Keratinocyte (primary cell): ENCODE data around the gene EBF3. TPM values are rescaled to one million over a fixed set of nuclear protein-coding genes. Genes with fewer than 3 reads are reported as not detected.

Experiments
- DNase-seq: peaks from one replicate; pipeline ENCODE4 v3.0.0-alpha.2; 2011; ENCODE audit warnings: low read depth, missing footprints, low spot score
- FAIRE-seq: peaks from 2 replicates; lab custom pipeline; 2011; peaks lifted over from hg19 to GRCh38; lab: Jason Lieb, UNC
- H2AFZ ChIP-seq: 2 replicates; pipeline ENCODE4 v1.6.0; 2012; ENCODE audit warnings: low read length, control low read depth, inconsistent platforms; ENCODE audit not compliant: control insufficient read depth
- H3K27ac ChIP-seq: 2 replicates; pipeline ENCODE4 v1.5.1; 2011; ENCODE audit warnings: low read length; ENCODE audit not compliant: control insufficient read depth, insufficient read depth
- H3K27me3 ChIP-seq: 3 replicates; pipeline ENCODE4 v1.6.0; 2011; ENCODE audit warnings: low read length; ENCODE audit not compliant: control insufficient read depth, insufficient read depth; ENCODE audit errors: extremely low read depth
- H3K36me3 ChIP-seq, 2 experiments: 2 replicates in 1 of 2; 3 replicates in 1 of 2; pipeline ENCODE4 v1.5.1; 2011; ENCODE audit warnings: low read length in 2 of 2, mild to moderate bottlenecking in 1 of 2; ENCODE audit not compliant: control insufficient read depth in 2 of 2, insufficient read depth in 2 of 2; ENCODE audit errors: extremely low read depth in 1 of 2
- H3K4me1 ChIP-seq: 3 replicates; pipeline ENCODE4 v1.5.1; 2011; ENCODE audit warnings: low read length; ENCODE audit not compliant: control insufficient read depth, insufficient read depth; ENCODE audit errors: extremely low read depth
- H3K4me2 ChIP-seq: 3 replicates; pipeline ENCODE4 v1.6.0; 2011; ENCODE audit warnings: low read depth, low read length; ENCODE audit not compliant: control insufficient read depth, insufficient read depth; ENCODE audit errors: extremely low read depth
- H3K4me3 ChIP-seq, 3 experiments: fragments of 200-600 bp in 1 of 3; sonication (generic) in 1 of 3; 2 replicates in 2 of 3; 3 replicates in 1 of 3; pipeline ENCODE4 v1.5.1; 2011 to 2016; ENCODE audit warnings: low read length in 3 of 3, mild to moderate bottlenecking in 3 of 3, control low read depth in 2 of 3, inconsistent platforms in 1 of 3, low read depth in 1 of 3, mixed read lengths in 1 of 3, mixed run types in 1 of 3, moderate library complexity in 1 of 3; ENCODE audit not compliant: control insufficient read depth in 2 of 3, insufficient read depth in 2 of 3; ENCODE audit errors: extremely low read depth in 1 of 3
- H3K79me2 ChIP-seq: 2 replicates; pipeline ENCODE4 v1.6.0; 2012; ENCODE audit warnings: low read length; ENCODE audit not compliant: control insufficient read depth, insufficient read depth
- H3K9ac ChIP-seq: 3 replicates; pipeline ENCODE4 v1.6.0; 2011; ENCODE audit warnings: low read length; ENCODE audit not compliant: control insufficient read depth, insufficient read depth; ENCODE audit errors: extremely low read depth
- H3K9me1 ChIP-seq: 3 replicates; pipeline ENCODE4 v1.6.0; 2011; ENCODE audit warnings: low read length; ENCODE audit not compliant: control insufficient read depth, insufficient read depth; ENCODE audit errors: extremely low read depth
- H3K9me3 ChIP-seq: 2 replicates; pipeline ENCODE4 v1.5.1; 2012; ENCODE audit warnings: low read depth, low read length; ENCODE audit not compliant: control insufficient read depth
- H4K20me1 ChIP-seq: 3 replicates; pipeline ENCODE4 v1.6.0; 2011; ENCODE audit warnings: low read length; ENCODE audit not compliant: control insufficient read depth, insufficient read depth; ENCODE audit errors: extremely low read depth
- CTCF ChIP-seq, 3 experiments: IDR thresholded peaks in 1 of 3; conservative IDR thresholded peaks in 1 of 3; optimal IDR thresholded peaks in 1 of 3; 2 replicates in 2 of 3; 3 replicates in 1 of 3; pipeline versions ENCODE3 to v1.5.1; 2011; ENCODE audit warnings: low read length in 3 of 3, mild to moderate bottlenecking in 3 of 3, moderate library complexity in 2 of 3, control low read depth in 1 of 3, inconsistent platforms in 1 of 3; ENCODE audit not compliant: insufficient read depth in 2 of 3; ENCODE audit errors: extremely low read depth in 1 of 3
- EZH2 ChIP-seq: IDR thresholded peaks from one replicate; pipeline ENCODE4 v1.6.1; 2012; ENCODE audit warnings: inconsistent platforms, mild to moderate bottlenecking, low read length, moderate library complexity
- dilution Hi-C: fragments of 300-500 bp; cut with MboI; formaldehyde crosslinking; loops from one replicate; pipeline ENCODE4 v1.7.0; 2020; ENCODE audit warnings: low sequenced_read_pairs; ENCODE audit not compliant: extremely low pct_ligation_motif_present
- polyA plus RNA-seq, 5 experiments: library from polyadenylated mRNA; depleted of rRNA in 3 of 5; stranded (reverse) in 3 of 5; stranded (forward) in 1 of 5; unstranded in 1 of 5; fragments of >200 nt; gene quantifications; 1 replicate in 1 of 5; 2 replicates in 3 of 5; 3 replicates in 1 of 5; pipeline versions ENCODE4 v1.2.1 to v1.2.3, GENCODE V29; 2011 to 2012; ENCODE audit warnings: missing spikeins in 2 of 5, low read depth in 1 of 5, low replicate concordance in 1 of 5

EBF3 gene
- polyA plus RNA-seq, 1 donor (not counting 4 experiments of a cell fraction or from before 2014, with no cell fraction given): not detected

- TF ChIP-seq EZH2 (no peak), CTCF (optimal IDR thresholded peaks at IDR 0.05 in 1 of 3, IDR thresholded peaks at IDR 0.05 in 1 of 3, conservative IDR thresholded peaks at IDR 0.05 in 1 of 3; ENCODE audit: extremely low read depth in 1 of 3, insufficient read depth in 2 of 3, low read length in 3 of 3) (no peak)
- DNase-seq: no peak
Measured at GRCh38 chr10:129932182-129932581, 31.9 kb downstream of the EBF3 start.

DNA sequence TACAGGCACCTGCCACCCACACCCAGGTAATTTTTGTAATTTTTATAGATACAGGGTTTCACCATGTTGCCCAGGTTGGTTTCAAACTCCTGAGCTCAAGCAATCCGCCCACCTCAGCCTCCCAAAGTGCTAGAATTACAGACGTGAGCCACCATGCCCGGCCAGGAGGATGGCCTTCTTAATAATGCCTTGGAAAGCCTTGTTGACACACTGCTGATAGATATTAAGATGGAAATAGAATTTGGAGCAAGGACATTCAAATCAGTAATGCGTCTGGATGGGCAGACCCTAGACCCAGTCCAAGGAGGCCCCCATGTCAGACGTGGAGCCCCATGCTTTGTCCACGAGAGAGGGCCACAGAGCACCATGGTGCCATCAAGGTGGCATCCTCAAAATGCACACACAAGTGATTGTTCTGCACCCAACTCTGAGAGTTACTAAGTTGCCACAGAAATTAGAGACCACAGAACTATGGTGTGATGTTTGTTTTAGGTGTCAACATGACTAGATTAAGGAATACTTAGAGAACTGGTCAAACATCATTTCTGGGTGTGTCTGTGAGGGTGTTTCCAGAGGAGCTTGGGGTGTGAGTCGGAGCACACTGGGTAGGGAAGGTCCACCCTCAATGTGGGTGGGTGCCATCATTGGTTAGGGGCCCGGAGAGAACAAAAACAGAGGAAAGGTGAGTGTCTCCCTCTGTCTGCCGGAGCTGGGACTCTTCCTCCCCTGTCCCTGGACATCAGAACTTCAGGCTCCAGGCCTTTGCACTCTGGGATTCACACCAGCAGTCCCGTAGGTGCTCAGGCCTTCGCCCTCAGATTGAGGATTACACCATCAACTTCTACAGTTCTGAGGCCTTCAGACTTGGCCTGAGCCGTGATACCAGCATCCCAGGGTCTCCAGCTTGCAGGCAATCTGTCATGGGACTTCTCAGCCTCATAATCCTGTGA lies 34.5 kb downstream of the EBF3 start:
- dilution Hi-C loops: no loop called here
- FAIRE-seq (no peak), DNase-seq (no peak)
- Histone ChIP-seq H3K9me1 (no peaks in the 10 kb centered on the region), H3K36me3 (no peaks in the 10 kb centered on the region), H3K9me3 (no peaks in the 10 kb centered on the region), H3K27me3 (no peaks in the 10 kb centered on the region), H3K4me3 (no peak overlapping the region), H3K4me1 (no peaks in the 10 kb centered on the region), H4K20me1 (no peaks in the 10 kb centered on the region), H3K4me2 (no peak overlapping the region), H3K27ac (no peak overlapping the region), H3K79me2 (no peaks in the 10 kb centered on the region), H2AFZ (no peak overlapping the region), H3K9ac (no peak overlapping the region)
- peak in 1 of 3 experiments; percentile 1 for TF ChIP-seq CTCF (optimal IDR thresholded peaks at IDR 0.05 in 1 of 3, IDR thresholded peaks at IDR 0.05 in 1 of 3, conservative IDR thresholded peaks at IDR 0.05 in 1 of 3; ENCODE audit: extremely low read depth in 1 of 3, insufficient read depth in 2 of 3, low read length in 3 of 3)
- no peak for TF ChIP-seq EZH2

More at GRCh38 chr10:129932182-129932581, 31.9 kb downstream of the EBF3 start:
- no peaks in the 10 kb centered on the region for H3K36me3 ChIP-seq
- no peak overlapping the region for H3K4me3 ChIP-seq
- no peak for FAIRE-seq
- H3K27ac ChIP-seq: no peak overlapping the region
- H2AFZ ChIP-seq: no peak overlapping the region
- no peaks in the 10 kb centered on the region for H3K9me1 ChIP-seq
- no peak overlapping the region for H3K4me2 ChIP-seq
- no peaks in the 10 kb centered on the region for H3K4me1 ChIP-seq
- H3K27me3 ChIP-seq: no peaks in the 10 kb centered on the region
- H4K20me1 ChIP-seq: no peaks in the 10 kb centered on the region
- dilution Hi-C loops: no loop called here
- H3K9me3 ChIP-seq: peaks cover 2% of the 10 kb centered on the region
- no peak overlapping the region for H3K9ac ChIP-seq
- H3K79me2 ChIP-seq: no peaks in the 10 kb centered on the region
